HCT116 (cell line): ENCODE results near the gene ZFPL1.

Experiments used
- CTCF ChIP-seq, 3 experiments: fragments of 200-600 bp in 1 of 3; sonication (generic) in 1 of 3; IDR thresholded peaks in 2 of 3; conservative IDR thresholded peaks in 1 of 3; 2 replicates each; pipeline ENCODE4 v1.5.1; 2012 to 2017; ENCODE audit warnings: low read depth in 2 of 3, low read length in 2 of 3, antibody characterized with exemption in 1 of 3, borderline replicate concordance in 1 of 3, control low read depth in 1 of 3, mild to moderate bottlenecking in 1 of 3, mixed read lengths in 1 of 3, mixed run types in 1 of 3, moderate library complexity in 1 of 3; ENCODE audit not compliant: insufficient read depth in 1 of 3
- ELF1 ChIP-seq: IDR thresholded peaks from 2 replicates; pipeline ENCODE4 v1.6.1; 2012; ENCODE audit warnings: low read depth, borderline replicate concordance
- POLR2AphosphoS5 ChIP-seq: IDR thresholded peaks from 2 replicates; pipeline ENCODE4 v1.6.1; 2011; ENCODE audit warnings: mild to moderate bottlenecking, low read depth, low read length, moderate library complexity
- RAD21 ChIP-seq: IDR thresholded peaks from 2 replicates; pipeline ENCODE4 v1.6.1; 2012; ENCODE audit warnings: low read depth, mild to moderate bottlenecking
- TCF7L2 ChIP-seq: IDR thresholded peaks from 2 replicates; pipeline ENCODE4 v1.7.0; 2011; ENCODE audit warnings: borderline replicate concordance, inconsistent platforms; ENCODE audit not compliant: insufficient read depth, insufficient read length; ENCODE audit errors: extremely low read depth

- peak in 1 of 3 experiments; percentile 12; a peak in 1 of 6 replicates for TF ChIP-seq CTCF (IDR thresholded peaks at IDR 0.05 in 2 of 3, conservative IDR thresholded peaks at IDR 0.05 in 1 of 3; ENCODE audit: borderline replicate concordance in 1 of 3, insufficient read depth in 1 of 3, low read depth in 2 of 3, low read length in 2 of 3)
- TF ChIP-seq RAD21 = no peak
- TF ChIP-seq TCF7L2 = no peak
- no peak for TF ChIP-seq ELF1
- TF ChIP-seq POLR2AphosphoS5 = 0 out of 2 replicates have a peak, but pooled peaks have one; percentile 14
These were observed 45.8 kb downstream of the ZFPL1 start for GRCh38 chr11:65129649-65130441.
